Renal cortical epithelial cell (primary cell): Measurements from ENCODE around the gene SDK2. TPM values are rescaled to one million over a fixed set of nuclear protein-coding genes. Genes with fewer than 3 reads are reported as not detected.
A peak's percentile ranks its signal among the peaks of the same experiment; 100 is the strongest.
"Not testable (repeated sequence)": the region's sequence is repeated elsewhere in the genome, so short reads cannot be mapped to it uniquely, and the experiment has no call there.

ENCODE experiments used
- DNase-seq: peaks from one replicate; pipeline ENCODE4 v3.0.0-alpha.2; 2011; ENCODE audit warnings: low read depth
- total RNA-seq: library from RNA; depleted of rRNA; stranded (reverse); fragments of >200 nt; gene quantifications from 2 replicates; pipeline ENCODE4 v1.2.3, GENCODE V29; 2014

The SDK2 gene
- total RNA-seq, 1 donor from 2014 or later, result 0.10 TPM

- DNase-seq, result no peak
These were observed 162.0 kb downstream of the SDK2 start for GRCh38 chr17:73482251-73482716.

DNA sequence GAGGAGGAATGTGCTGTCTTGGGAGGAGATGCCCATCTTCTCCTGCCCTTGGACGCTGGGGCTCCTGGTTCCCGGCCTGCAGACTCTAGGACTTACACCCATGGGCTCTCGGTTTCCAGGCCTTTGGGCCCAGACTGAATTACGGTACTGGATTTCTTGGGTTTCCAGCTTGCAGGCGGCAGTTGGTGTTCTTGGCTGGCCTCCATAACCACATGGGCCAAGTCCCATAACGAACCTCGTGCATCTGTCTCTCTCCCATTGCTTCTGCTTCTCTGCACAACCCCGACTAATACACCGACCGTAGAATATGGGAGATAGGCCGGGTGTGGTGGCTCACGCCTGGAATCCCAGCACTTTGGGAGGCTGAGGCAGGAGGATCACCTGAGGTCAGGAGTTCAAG lies 162.6 kb downstream of the SDK2 start:
- no peak for DNase-seq

- no peak for DNase-seq
These were observed 163.5 kb downstream of the SDK2 start for GRCh38 chr17:73480740-73481139.

DNA sequence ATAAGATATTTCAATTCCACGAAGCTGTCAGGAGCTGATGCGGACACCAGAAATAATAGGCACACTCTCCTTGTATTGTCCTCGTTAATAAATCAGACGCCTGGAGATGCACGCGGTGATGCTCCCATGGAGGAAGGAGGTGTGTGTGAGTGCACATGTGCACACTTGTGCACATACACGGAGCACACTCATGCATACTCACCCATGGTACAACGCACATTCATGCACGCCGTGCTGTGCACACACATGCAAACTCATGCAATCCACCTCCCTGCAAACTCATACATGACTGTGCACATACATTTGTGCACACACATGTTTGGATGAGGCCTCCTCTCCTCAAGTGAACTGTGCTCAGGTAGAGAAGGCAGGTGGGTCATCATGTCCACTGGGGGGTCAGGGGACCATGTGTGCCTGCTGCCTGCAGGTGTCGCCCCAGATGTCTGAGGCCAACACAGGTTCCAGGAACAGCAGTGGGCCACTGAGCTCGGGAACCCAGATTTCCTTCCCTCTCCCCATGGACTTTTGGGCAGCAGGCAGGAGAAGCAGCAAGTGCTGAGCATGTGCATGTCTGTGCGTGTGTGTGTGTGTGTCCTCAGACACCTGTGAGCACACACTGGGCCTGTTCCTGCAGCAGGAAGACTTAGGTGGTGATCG lies 165.3 kb downstream of the SDK2 start:
- DNase-seq, result no peak

DNA sequence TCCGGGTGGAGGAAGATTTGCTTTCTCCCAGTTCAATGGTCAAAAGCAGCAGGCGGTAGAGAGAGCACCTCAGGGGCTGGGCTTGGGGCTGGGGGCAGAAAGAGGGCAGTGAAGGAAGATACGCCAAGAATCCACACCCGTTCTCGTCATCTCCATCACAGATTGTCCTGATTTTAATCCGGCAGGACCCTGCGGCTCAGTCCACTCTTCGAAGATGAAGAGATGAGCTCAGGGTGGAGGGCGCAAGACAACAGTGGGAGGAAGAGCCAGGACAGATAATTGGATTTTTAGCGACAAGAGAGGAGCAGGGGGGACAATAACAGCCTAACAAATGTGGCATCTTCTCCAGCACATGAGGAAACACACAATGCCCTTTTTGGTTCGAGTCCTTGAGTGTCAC lies 165.9 kb downstream of the SDK2 start:
- no peak for DNase-seq

GRCh38 chr17:73476890-73477350 lies 167.3 kb downstream of the SDK2 start:
- DNase-seq, result no peak

- DNase-seq, result peak; percentile 31
These were observed 169.8 kb downstream of the SDK2 start for GRCh38 chr17:73474370-73474988.

- DNase-seq, result not testable (repeated sequence)
These were observed 171.5 kb downstream of the SDK2 start for GRCh38 chr17:73472715-73473114.

DNA sequence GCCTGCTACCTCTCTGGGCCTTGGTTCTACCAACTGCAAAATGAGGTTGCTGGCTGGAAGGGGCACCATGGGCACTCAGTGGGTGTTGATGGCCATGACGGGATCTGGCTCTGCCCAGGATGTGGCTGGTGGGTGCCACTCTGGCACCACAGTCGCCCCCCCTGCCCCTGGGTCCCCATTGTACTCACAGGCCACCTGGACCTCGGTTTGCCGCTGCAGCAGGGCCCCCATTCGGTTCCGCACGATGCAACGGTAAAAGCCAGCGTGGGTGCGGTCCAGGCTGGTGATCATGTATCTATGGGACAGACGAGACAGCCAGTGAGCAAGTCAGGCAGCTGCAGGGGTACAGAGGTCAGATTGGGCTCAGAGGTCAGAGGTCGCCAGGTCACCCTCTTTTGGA lies 172.3 kb downstream of the SDK2 start:
- no peak for DNase-seq

- DNase-seq, result no peak
These were observed 173.9 kb downstream of the SDK2 start for GRCh38 chr17:73470316-73470826.

- no peak for DNase-seq
These were observed 174.9 kb downstream of the SDK2 start for GRCh38 chr17:73469311-73469710.

GRCh38 chr17:73468221-73468620 lies 176.0 kb downstream of the SDK2 start:
- no peak for DNase-seq

GRCh38 chr17:73467651-73468050 lies 176.6 kb downstream of the SDK2 start:
- no peak for DNase-seq

- DNase-seq, result no peak
These were observed 177.4 kb downstream of the SDK2 start for GRCh38 chr17:73466704-73467433.

- no peak for DNase-seq
These were observed 178.4 kb downstream of the SDK2 start for GRCh38 chr17:73465953-73466230.

- DNase-seq, result no peak
These were observed 178.9 kb downstream of the SDK2 start for GRCh38 chr17:73465130-73465952.

- no peak for DNase-seq
These were observed 179.8 kb downstream of the SDK2 start for GRCh38 chr17:73464447-73464846.

- DNase-seq, result no peak
These were observed 180.4 kb downstream of the SDK2 start for GRCh38 chr17:73463821-73464220.

DNA sequence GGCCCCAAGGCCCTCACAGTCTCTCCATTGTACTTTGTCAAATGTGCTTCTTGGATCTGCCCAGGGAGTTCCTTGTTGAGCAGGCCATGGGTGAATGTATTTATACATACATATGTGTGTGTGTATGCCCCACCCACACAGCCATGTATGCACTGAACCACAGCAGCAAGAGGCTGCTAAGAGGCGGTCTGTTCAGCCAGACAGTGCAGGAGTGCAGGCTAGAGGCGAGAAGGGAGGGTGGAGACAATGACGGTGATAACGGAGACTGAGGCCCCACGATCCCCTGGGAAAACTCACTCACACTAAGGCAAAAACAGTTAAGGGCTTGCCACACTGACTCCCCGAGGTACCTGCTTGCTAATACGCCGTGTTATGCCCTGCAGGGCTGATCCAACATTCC lies 181.4 kb downstream of the SDK2 start:
- DNase-seq, result no peak

DNA sequence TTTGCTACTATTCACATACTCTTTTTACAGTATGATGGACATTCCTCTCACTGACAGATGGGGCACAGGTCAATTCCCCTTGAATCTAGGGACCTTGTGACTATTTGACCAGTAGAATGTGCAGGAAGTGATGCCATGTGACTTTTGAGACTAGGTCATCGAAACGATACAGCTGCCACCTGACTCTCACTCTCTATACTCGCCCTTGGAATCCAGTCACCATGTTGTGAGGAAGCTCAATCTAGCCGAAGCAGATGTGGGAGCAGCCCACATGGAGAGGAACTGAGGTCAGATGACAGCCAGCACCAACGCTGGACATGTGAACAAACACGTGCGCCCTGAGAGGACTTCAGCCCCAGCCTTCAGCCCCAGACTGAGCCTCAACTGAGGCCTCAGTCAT lies 184.3 kb downstream of the SDK2 start:
- no peak for DNase-seq

DNA sequence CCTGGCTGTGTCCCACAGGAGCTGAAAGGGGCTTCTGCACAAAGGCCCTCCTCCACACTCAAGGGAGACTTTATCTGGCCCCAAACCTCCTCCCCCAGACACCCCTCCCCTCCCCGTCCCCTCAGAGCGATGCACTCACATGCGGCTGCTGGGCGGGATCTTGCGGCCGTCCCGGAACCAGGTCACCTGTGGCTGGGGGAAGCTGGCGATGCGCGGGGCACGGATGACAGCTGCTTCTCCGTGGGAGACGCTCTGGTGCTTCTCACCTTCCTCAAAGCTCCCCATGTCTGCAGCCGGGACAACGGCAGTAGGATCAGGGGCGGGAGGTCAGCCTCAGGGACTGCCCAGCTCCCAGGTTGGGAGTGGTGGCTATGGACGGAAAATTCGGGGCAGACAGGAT lies 188.5 kb downstream of the SDK2 start:
- DNase-seq, result no peak

DNA sequence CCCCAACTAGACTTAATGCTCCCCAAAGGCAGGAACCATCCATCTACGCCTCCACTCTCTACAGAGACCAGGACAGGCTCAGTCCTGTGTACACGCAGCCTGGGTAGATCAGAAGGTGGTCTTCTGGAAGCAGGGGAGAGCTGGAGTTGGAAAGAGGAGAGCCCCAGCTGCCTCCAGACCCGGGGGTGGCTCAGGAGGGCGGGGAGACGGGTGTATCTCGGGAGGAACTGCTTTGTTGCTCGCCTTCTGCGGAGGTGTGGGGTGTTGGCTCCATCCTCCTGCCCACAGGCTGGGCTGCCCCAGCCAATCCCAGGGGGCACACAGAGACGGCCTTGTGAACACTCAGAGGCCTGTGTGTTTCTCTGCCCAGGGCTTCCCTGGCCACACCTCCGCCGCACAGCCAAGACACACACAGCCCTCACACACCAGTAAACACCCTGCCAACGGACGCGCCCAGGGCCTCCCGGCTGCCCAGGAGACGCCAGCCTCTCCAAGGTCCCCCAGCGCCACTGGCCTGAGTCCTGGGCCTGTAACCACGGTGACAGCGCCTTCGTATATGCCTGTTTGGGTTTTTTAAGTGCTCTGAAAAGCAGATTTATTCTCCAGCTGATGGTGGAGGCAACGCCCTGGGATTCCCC lies 189.1 kb downstream of the SDK2 start:
- DNase-seq, result no peak
